ENCODE data around the gene SLC18A3. TPM values are rescaled to one million over a fixed set of nuclear protein-coding genes. Genes with fewer than 3 reads are reported as not detected.

The SLC18A3 gene
- total and polyA plus RNA-seq, 12 donors: 0.03 to 0.41 (median 0.15) TPM; not detected in 8

DNA sequence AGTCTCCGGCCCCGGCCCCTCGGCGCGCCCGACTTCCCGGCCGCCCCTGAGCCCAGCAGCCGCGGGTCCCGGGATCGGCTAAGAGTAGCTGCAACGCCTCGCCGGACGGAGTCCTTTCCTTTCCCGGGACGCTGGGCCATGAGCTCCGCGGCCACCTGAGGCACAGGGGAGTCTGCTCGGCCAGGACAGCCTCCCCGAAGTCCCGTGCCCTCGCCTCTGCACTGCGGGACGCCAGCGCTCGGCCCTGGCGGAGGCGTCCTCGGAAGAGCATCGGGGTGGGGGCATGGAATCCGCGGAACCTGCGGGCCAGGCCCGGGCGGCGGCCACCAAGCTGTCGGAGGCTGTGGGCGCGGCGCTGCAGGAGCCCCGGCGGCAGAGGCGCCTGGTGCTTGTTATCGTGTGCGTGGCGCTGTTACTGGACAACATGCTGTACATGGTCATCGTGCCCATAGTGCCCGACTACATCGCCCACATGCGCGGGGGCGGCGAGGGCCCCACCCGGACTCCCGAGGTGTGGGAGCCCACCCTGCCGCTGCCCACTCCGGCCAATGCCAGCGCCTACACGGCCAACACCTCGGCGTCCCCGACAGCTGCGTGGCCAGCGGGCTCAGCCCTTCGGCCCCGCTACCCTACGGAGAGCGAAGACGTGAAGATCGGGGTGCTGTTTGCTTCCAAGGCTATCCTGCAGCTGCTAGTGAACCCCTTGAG lies 502 bp downstream of the SLC18A3 start:
- no peaks in the 10 kb centered on the region for H3K9me3 ChIP-seq (replicated peaks in 1 of 3)
- TF ChIP-seq POLR2A (IDR thresholded peaks at IDR 0.05): no peak
- no peak for TF ChIP-seq CTCF (IDR thresholded peaks at IDR 0.05)
- 1 to 2% methylated on average over 64 to 72 of the region's 72 CpGs; no CpG with 5 or more reads in 2 of the 4 donors for WGBS, 4 donors
- intact Hi-C loops (cut with DNase I): no loop called here
- H3K27ac ChIP-seq: no peak overlapping the region
- H3K36me3 ChIP-seq (replicated peaks in 1 of 2): no peaks in the 10 kb centered on the region
- peaks cover 0 to 13% of the 10 kb centered on the region in 2 donors for H3K4me1 ChIP-seq (replicated peaks in 1 of 2)
- peaks cover 78% of the 10 kb centered on the region for H3K27me3 ChIP-seq
- H3K4me3 ChIP-seq: no peak overlapping the region
- DNase-seq: no peak

- peaks cover 85% of the 10 kb centered on the region for H3K27me3 ChIP-seq
- H3K27ac ChIP-seq: no peak overlapping the region
- H3K36me3 ChIP-seq (replicated peaks in 1 of 2): no peaks in the 10 kb centered on the region
- no peak for DNase-seq
- 4 to 14% (median 6%) methylated on average over 6 to 63 of the region's 63 CpGs; no CpG with 5 or more reads in 1 of the 4 donors for WGBS, 4 donors
- no peak for TF ChIP-seq POLR2A (IDR thresholded peaks at IDR 0.05)
- no peak for TF ChIP-seq CTCF (IDR thresholded peaks at IDR 0.05)
- H3K4me1 ChIP-seq (replicated peaks in 1 of 2): peaks cover 0 to 13% of the 10 kb centered on the region in 2 donors
- H3K9me3 ChIP-seq (replicated peaks in 1 of 3): no peaks in the 10 kb centered on the region
- intact Hi-C loops (cut with DNase I): no loop called here
- no peak overlapping the region for H3K4me3 ChIP-seq
Measured at GRCh38 chr10:49611166-49611815, 1.2 kb downstream of the SLC18A3 start.

- 5 to 17% (median 8%) methylated on average over 4 to 53 of the region's 53 CpGs for WGBS, 4 donors
- Histone ChIP-seq H3K36me3 (replicated peaks in 1 of 2) (no peaks in the 10 kb centered on the region), H3K4me1 (replicated peaks in 1 of 2) (peaks cover 0 to 13% of the 10 kb centered on the region in 2 donors), H3K27me3 (peaks cover 91% of the 10 kb centered on the region), H3K4me3 (no peak overlapping the region), H3K9me3 (replicated peaks in 1 of 3) (no peaks in the 10 kb centered on the region), H3K27ac (no peak overlapping the region)
- intact Hi-C loops (cut with DNase I): no loop called here
- no peak for DNase-seq
- TF ChIP-seq CTCF (IDR thresholded peaks at IDR 0.05) (no peak), POLR2A (IDR thresholded peaks at IDR 0.05) (no peak)
Measured at GRCh38 chr10:49611816-49612512, 1.9 kb downstream of the SLC18A3 start.

DNA sequence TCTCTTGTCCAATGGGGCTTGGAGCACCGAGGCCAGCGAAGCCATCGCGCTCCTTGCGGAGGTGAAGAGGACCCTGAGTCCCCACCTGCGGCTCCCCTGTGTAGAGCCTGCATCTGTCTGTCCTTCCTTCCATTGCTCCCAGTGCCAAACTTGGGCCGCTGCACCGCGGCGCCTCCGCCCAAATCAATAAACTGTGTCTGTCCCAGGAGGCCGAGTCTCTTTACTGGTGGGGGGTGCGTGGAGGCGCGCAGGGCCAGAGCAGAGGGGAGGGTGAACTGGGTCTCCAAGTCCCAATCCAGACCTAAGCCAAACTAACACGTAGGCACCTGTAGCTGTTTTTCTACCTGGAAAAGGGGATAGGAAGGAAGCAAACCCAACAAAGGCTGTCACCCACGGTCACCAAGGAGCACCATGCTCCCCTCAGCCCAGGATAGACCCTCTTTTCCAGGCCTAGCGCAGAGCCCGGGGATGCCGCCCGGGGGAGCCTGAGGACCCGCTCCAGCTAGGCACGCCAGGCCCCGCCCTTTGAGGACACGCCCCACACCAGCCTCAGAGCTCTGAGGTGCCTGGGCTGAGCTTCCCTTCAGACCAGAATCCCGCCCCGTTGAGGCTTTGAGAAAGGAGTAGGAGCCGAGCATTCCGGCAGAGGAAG lies 2.5 kb downstream of the SLC18A3 start:
- WGBS, 4 donors: 4 to 19% (median 5%) methylated on average over 18 to 29 of the region's 29 CpGs
- Histone ChIP-seq H3K9me3 (replicated peaks in 1 of 3) (no peaks in the 10 kb centered on the region), H3K27me3 (peaks cover 84% of the 10 kb centered on the region), H3K27ac (no peak overlapping the region), H3K36me3 (replicated peaks in 1 of 2) (no peaks in the 10 kb centered on the region), H3K4me3 (no peak overlapping the region), H3K4me1 (replicated peaks in 1 of 2) (peaks cover 0 to 9% of the 10 kb centered on the region in 2 donors)
- no peak for DNase-seq
- TF ChIP-seq POLR2A (IDR thresholded peaks at IDR 0.05) (no peak), CTCF (IDR thresholded peaks at IDR 0.05) (no peak)
- intact Hi-C loops (cut with DNase I): no loop called here

Data from adrenal gland (tissue), 12 donors.